HAP-1 (cell line): ENCODE data around the gene ELOVL6.

Experiments used
- DNase-seq, 2 experiments: peaks; one replicate each; pipeline ENCODE4 v3.0.0-alpha.2; 2016 to 2020; ENCODE audit warnings: low spot score in 2 of 2
- H3K27me3 ChIP-seq: fragments of 250-450 bp; sonication (Bioruptor Pico); 2 replicates; pipeline ENCODE4 v1.5.1; 2020; ENCODE audit warnings: low read depth, mild to moderate bottlenecking, moderate library complexity
- H3K36me3 ChIP-seq: fragments of 250-450 bp; sonication (Bioruptor Pico); replicated peaks from 2 replicates; pipeline ENCODE4 v1.5.1; 2020; ENCODE audit warnings: mild to moderate bottlenecking
- H3K4me1 ChIP-seq: fragments of 250-450 bp; sonication (Bioruptor Pico); 2 replicates; pipeline ENCODE4 v1.5.1; 2020; ENCODE audit warnings: mild to moderate bottlenecking
- H3K4me3 ChIP-seq: fragments of 250-450 bp; sonication (Bioruptor Pico); 2 replicates; pipeline ENCODE4 v1.5.1; 2020; ENCODE audit warnings: mild to moderate bottlenecking, moderate library complexity
- H3K9me3 ChIP-seq: fragments of 250-450 bp; sonication (Bioruptor Pico); 2 replicates; pipeline ENCODE4 v1.5.1; 2020; ENCODE audit warnings: mild to moderate bottlenecking, moderate library complexity
- in situ Hi-C: fragments of 300-500 bp; cut with MboI; formaldehyde crosslinking; loops from 3 replicates; pipeline ENCODE4 v1.14.3; 2020; ENCODE audit warnings: low sequenced_read_pairs, inconsistent platforms, mixed read lengths

ELOVL6 gene

GRCh38 chr4:110120506-110120905 lies 77.9 kb downstream of the ELOVL6 start:
- DNase-seq = no peak
- Histone ChIP-seq H3K36me3 (no peaks in the 10 kb centered on the region), H3K9me3 (no peaks in the 10 kb centered on the region), H3K4me3 (no peak overlapping the region), H3K4me1 (no peaks in the 10 kb centered on the region), H3K27me3 (no peaks in the 10 kb centered on the region)
- in situ Hi-C loops = no loop called here

- in situ Hi-C loops = no loop called here
These were observed 78.5 kb downstream of the ELOVL6 start for GRCh38 chr4:110119880-110120279.

GRCh38 chr4:110119337-110119736 lies 79.1 kb downstream of the ELOVL6 start:
- Histone ChIP-seq H3K36me3 (no peaks in the 10 kb centered on the region), H3K4me1 (no peaks in the 10 kb centered on the region), H3K4me3 (no peak overlapping the region), H3K27me3 (no peaks in the 10 kb centered on the region), H3K9me3 (no peaks in the 10 kb centered on the region)
- in situ Hi-C loops = no loop called here
- no peak for DNase-seq

More at GRCh38 chr4:110119880-110120279, 78.5 kb downstream of the ELOVL6 start:
- no peak overlapping the region for H3K4me3 ChIP-seq
- no peaks in the 10 kb centered on the region for H3K9me3 ChIP-seq
- no peaks in the 10 kb centered on the region for H3K4me1 ChIP-seq
- H3K27me3 ChIP-seq = no peaks in the 10 kb centered on the region
- no peaks in the 10 kb centered on the region for H3K36me3 ChIP-seq
- DNase-seq = no peak

- Histone ChIP-seq H3K9me3 (no peaks in the 10 kb centered on the region), H3K27me3 (no peaks in the 10 kb centered on the region), H3K4me3 (no peak overlapping the region), H3K36me3 (no peaks in the 10 kb centered on the region), H3K4me1 (peaks cover 4% of the 10 kb centered on the region)
- in situ Hi-C loops = no loop called here
- DNase-seq = no peak
These were observed 86.4 kb downstream of the ELOVL6 start for GRCh38 chr4:110112056-110112455.

GRCh38 chr4:110109455-110109854 lies 89.0 kb downstream of the ELOVL6 start:
- Histone ChIP-seq H3K27me3 (no peaks in the 10 kb centered on the region), H3K36me3 (no peaks in the 10 kb centered on the region; the same call in none of the 2 replicates), H3K4me3 (no peak overlapping the region), H3K4me1 (peaks cover 13% of the 10 kb centered on the region), H3K9me3 (no peaks in the 10 kb centered on the region)
- no peak for DNase-seq
- in situ Hi-C loops = no loop called here

- H3K9me3 ChIP-seq = no peaks in the 10 kb centered on the region
- peaks cover 13% of the 10 kb centered on the region for H3K4me1 ChIP-seq
- H3K4me3 ChIP-seq = no peak overlapping the region
- H3K27me3 ChIP-seq = no peaks in the 10 kb centered on the region
- no peaks in the 10 kb centered on the region; the same call in none of the 2 replicates for H3K36me3 ChIP-seq
- in situ Hi-C loops = no loop called here
- no peak for DNase-seq
These were observed 89.5 kb downstream of the ELOVL6 start for GRCh38 chr4:110108960-110109359.

GRCh38 chr4:110108422-110108821 lies 90.0 kb downstream of the ELOVL6 start:
- Histone ChIP-seq H3K4me3 (no peak overlapping the region), H3K27me3 (no peaks in the 10 kb centered on the region), H3K4me1 (peaks cover 13% of the 10 kb centered on the region), H3K9me3 (no peaks in the 10 kb centered on the region), H3K36me3 (no peaks in the 10 kb centered on the region; the same call in none of the 2 replicates)
- no peak for DNase-seq
- in situ Hi-C loops = no loop called here

- no peaks in the 10 kb centered on the region; the same call in none of the 2 replicates for H3K36me3 ChIP-seq
- in situ Hi-C loops = no loop called here
- DNase-seq = no peak
These were observed 90.5 kb downstream of the ELOVL6 start for GRCh38 chr4:110107866-110108265.

GRCh38 chr4:110106931-110107296 lies 91.5 kb downstream of the ELOVL6 start:
- H3K36me3 ChIP-seq = no peaks in the 10 kb centered on the region; the same call in none of the 2 replicates
- in situ Hi-C loops = no loop called here
- H3K27me3 ChIP-seq = no peaks in the 10 kb centered on the region
- peak in 1 of 2 experiments; percentile 69 for DNase-seq
- H3K4me1 ChIP-seq = peaks cover 13% of the 10 kb centered on the region
- H3K9me3 ChIP-seq = no peaks in the 10 kb centered on the region
- H3K4me3 ChIP-seq = no peak overlapping the region

More at GRCh38 chr4:110107866-110108265, 90.5 kb downstream of the ELOVL6 start:
- H3K27me3 ChIP-seq = no peaks in the 10 kb centered on the region
- H3K4me1 ChIP-seq = peaks cover 13% of the 10 kb centered on the region
- no peak overlapping the region for H3K4me3 ChIP-seq
- H3K9me3 ChIP-seq = no peaks in the 10 kb centered on the region

GRCh38 chr4:110104661-110105060 lies 93.8 kb downstream of the ELOVL6 start:
- DNase-seq = no peak
- in situ Hi-C loops = no loop called here
- H3K4me3 ChIP-seq = no peak overlapping the region

GRCh38 chr4:110099638-110100037 lies 98.8 kb downstream of the ELOVL6 start:
- no peak for DNase-seq
- Histone ChIP-seq H3K36me3 (no peaks in the 10 kb centered on the region; the same call in 1 of the 2 replicates), H3K27me3 (no peaks in the 10 kb centered on the region), H3K9me3 (no peaks in the 10 kb centered on the region), H3K4me1 (peaks cover 10% of the 10 kb centered on the region), H3K4me3 (no peak overlapping the region)
- in situ Hi-C loops = no loop called here

More at GRCh38 chr4:110104661-110105060, 93.8 kb downstream of the ELOVL6 start:
- peaks cover 13% of the 10 kb centered on the region for H3K4me1 ChIP-seq
- no peaks in the 10 kb centered on the region for H3K27me3 ChIP-seq
- H3K9me3 ChIP-seq = no peaks in the 10 kb centered on the region
- H3K36me3 ChIP-seq = no peaks in the 10 kb centered on the region; the same call in none of the 2 replicates

GRCh38 chr4:110096405-110096804 lies 102.0 kb downstream of the ELOVL6 start:
- H3K4me3 ChIP-seq = no peak overlapping the region
- no peak for DNase-seq
- no peaks in the 10 kb centered on the region for H3K36me3 ChIP-seq
- in situ Hi-C loops = no loop called here
- H3K27me3 ChIP-seq = no peaks in the 10 kb centered on the region
- H3K9me3 ChIP-seq = no peaks in the 10 kb centered on the region
- peaks cover 15% of the 10 kb centered on the region for H3K4me1 ChIP-seq

GRCh38 chr4:110092646-110093045 lies 105.8 kb downstream of the ELOVL6 start:
- peaks cover 24% of the 10 kb centered on the region for H3K4me1 ChIP-seq
- in situ Hi-C loops = no loop called here
- H3K36me3 ChIP-seq = no peaks in the 10 kb centered on the region
- no peaks in the 10 kb centered on the region for H3K9me3 ChIP-seq
- no peaks in the 10 kb centered on the region for H3K27me3 ChIP-seq
- no peak overlapping the region for H3K4me3 ChIP-seq
- DNase-seq = no peak

- peaks cover 29% of the 10 kb centered on the region for H3K4me1 ChIP-seq
- H3K4me3 ChIP-seq = no peak overlapping the region
- H3K27me3 ChIP-seq = no peaks in the 10 kb centered on the region
- no peaks in the 10 kb centered on the region for H3K36me3 ChIP-seq
- no peaks in the 10 kb centered on the region for H3K9me3 ChIP-seq
- DNase-seq = peak in 1 of 2 experiments; percentile 11
- in situ Hi-C loops = no loop called here
These were observed 106.8 kb downstream of the ELOVL6 start for GRCh38 chr4:110091434-110092140.
